ENCODE results near the gene CLSTN2.

- no peak for TF ChIP-seq REST (tag by site-specific recombination; IDR thresholded peaks at IDR 0.05)
- no peak for TF ChIP-seq SALL2 (tag by site-specific recombination; IDR thresholded peaks at IDR 0.05; ENCODE audit: borderline replicate concordance)
- TF ChIP-seq ZNF157 (tag by site-specific recombination; IDR thresholded peaks at IDR 0.05): no peak
- no peak for TF ChIP-seq ZNF239 (tag by site-specific recombination; IDR thresholded peaks at IDR 0.05)
Measured at GRCh38 chr3:140424211-140424610, 489.2 kb downstream of the CLSTN2 start.

Data from HEK293 (cell line).